Testis (tissue), 3 donors: ENCODE results near the gene NTF3. TPM values are rescaled to one million over a fixed set of nuclear protein-coding genes. Genes with fewer than 3 reads are reported as not detected.

Experiments used
- DNase-seq: peaks from one replicate; pipeline ENCODE4 v3.0.0-alpha.2; 2019
- H3K27ac ChIP-seq, 2 donors: fragments of 200-600 bp; sonication (generic); one replicate each; pipeline ENCODE4 v1.5.1; 2019
- H3K27me3 ChIP-seq: fragments of 200-600 bp; sonication (generic); one replicate; pipeline ENCODE4 v1.5.1; 2019
- H3K36me3 ChIP-seq: fragments of 200-600 bp; sonication (generic); one replicate; pipeline ENCODE4 v1.5.1; 2017; ENCODE audit warnings: low read depth; ENCODE audit errors: missing control alignments
- H3K4me1 ChIP-seq: fragments of 200-600 bp; sonication (generic); one replicate; pipeline ENCODE4 v1.5.1; 2019
- H3K4me3 ChIP-seq, 2 donors: fragments of 200-600 bp; sonication (generic); one replicate each; pipeline ENCODE4 v1.5.1; 2017 to 2019
- H3K9me3 ChIP-seq: fragments of 200-600 bp; sonication (generic); one replicate; pipeline ENCODE4 v1.5.1; 2017
- CTCF ChIP-seq, 3 experiments: fragments of 450-650 bp in 2 of 3; fragments of 200-600 bp in 1 of 3; sonication (generic) in 1 of 3; IDR thresholded peaks; one replicate each; pipeline ENCODE4 v1.5.1; 2016 to 2019; ENCODE audit warnings: antibody characterized with exemption in 3 of 3, mild to moderate bottlenecking in 2 of 3, moderate library complexity in 1 of 3
- POLR2A ChIP-seq: fragments of 450-650 bp; IDR thresholded peaks from one replicate; pipeline ENCODE4 v1.6.1; 2017; ENCODE audit warnings: antibody characterized with exemption, mild to moderate bottlenecking, moderate library complexity
- WGBS, 2 donors: methylation state at CpG; one replicate each; pipeline ENCODE4 v1.1.5; 2018; 5-methylcytosine and 5-hydroxymethylcytosine counted together
- intact Hi-C: fragments of 100-400 bp; cut with DNase I; formaldehyde crosslinking; loops from one replicate; pipeline ENCODE4 v1.15.1; 2023; ENCODE audit warnings: low total_unique reads
- polyA plus RNA-seq: library from polyadenylated mRNA; stranded (reverse); fragments of 350-450 nt; fragmentation: Illumina TruSeq; extraction: RNeasy Lipid Tissue Mini Kit (QIAGEN cat#74804); gene quantifications from one replicate; pipeline ENCODE4 v1.2.3, GENCODE V29; 2014; ENCODE audit warnings: low read depth, low replicate concordance; ENCODE audit not compliant: insufficient read depth
- total RNA-seq, 2 donors: library from RNA; depleted of rRNA; stranded (reverse); fragments of >200 nt; gene quantifications; one replicate each; pipeline ENCODE4 v1.2.3, GENCODE V29; 2016

Gene NTF3
- total and polyA plus RNA-seq, 3 donors from 2014 or later: 1.1 to 2.2 (median 1.4) TPM

GRCh38 chr12:5447320-5447719 lies 15.4 kb downstream of the NTF3 start:
- Histone ChIP-seq H3K9me3 (no peaks in the 10 kb centered on the region), H3K4me1 (peaks cover 5% of the 10 kb centered on the region), H3K27me3 (no peaks in the 10 kb centered on the region), H3K27ac (no peak overlapping the region), H3K4me3 (no peak overlapping the region), H3K36me3 (no peaks in the 10 kb centered on the region)
- DNase-seq: no peak
- no peak for TF ChIP-seq POLR2A
- no peak for TF ChIP-seq CTCF (IDR thresholded peaks at IDR 0.05)
- intact Hi-C loops: no loop called here
- 87 to 89% methylated on average over 5 of the region's 5 CpGs for WGBS, 2 donors

GRCh38 chr12:5451251-5451650 lies 19.3 kb downstream of the NTF3 start:
- DNase-seq: no peak
- Histone ChIP-seq H3K36me3 (no peaks in the 10 kb centered on the region), H3K4me3 (no peak overlapping the region), H3K27ac (no peak overlapping the region), H3K9me3 (no peaks in the 10 kb centered on the region), H3K27me3 (no peaks in the 10 kb centered on the region), H3K4me1 (peaks cover 5% of the 10 kb centered on the region)
- TF ChIP-seq POLR2A: no peak
- no peak for TF ChIP-seq CTCF (IDR thresholded peaks at IDR 0.05)
- 81 to 85% methylated on average over 1 of the region's 1 CpG for WGBS, 2 donors
- intact Hi-C loops: no loop called here

- WGBS, 2 donors: 88 to 92% methylated on average over 9 of the region's 9 CpGs
- no peak overlapping the region for H3K27ac ChIP-seq
- intact Hi-C loops: no loop called here
- H3K4me3 ChIP-seq: no peak overlapping the region
- no peaks in the 10 kb centered on the region for H3K36me3 ChIP-seq
- DNase-seq: no peak
- no peaks in the 10 kb centered on the region for H3K9me3 ChIP-seq
- peaks cover 5% of the 10 kb centered on the region for H3K4me1 ChIP-seq
- H3K27me3 ChIP-seq: no peaks in the 10 kb centered on the region
- TF ChIP-seq CTCF (IDR thresholded peaks at IDR 0.05) (no peak), POLR2A (no peak)
Measured at GRCh38 chr12:5452569-5452968, 20.7 kb downstream of the NTF3 start.

GRCh38 chr12:5453466-5453865 lies 21.6 kb downstream of the NTF3 start:
- TF ChIP-seq CTCF (IDR thresholded peaks at IDR 0.05): no peak
- no peak for TF ChIP-seq POLR2A
- Histone ChIP-seq H3K27ac (no peak overlapping the region), H3K4me1 (peaks cover 5% of the 10 kb centered on the region), H3K9me3 (no peaks in the 10 kb centered on the region), H3K36me3 (no peaks in the 10 kb centered on the region), H3K27me3 (no peaks in the 10 kb centered on the region), H3K4me3 (no peak overlapping the region)
- 60 to 70% methylated on average over 5 of the region's 5 CpGs for WGBS, 2 donors
- DNase-seq: no peak
- intact Hi-C loops: no loop called here

GRCh38 chr12:5455045-5455444 lies 23.1 kb downstream of the NTF3 start:
- H3K27ac ChIP-seq: no peak overlapping the region
- H3K27me3 ChIP-seq: no peaks in the 10 kb centered on the region
- DNase-seq: no peak
- no peaks in the 10 kb centered on the region for H3K4me1 ChIP-seq
- no peak for TF ChIP-seq CTCF (IDR thresholded peaks at IDR 0.05)
- TF ChIP-seq POLR2A: no peak
- H3K36me3 ChIP-seq: no peaks in the 10 kb centered on the region
- WGBS, 2 donors: 87 to 90% methylated on average over 8 to 11 of the region's 11 CpGs
- intact Hi-C loops: no loop called here
- H3K9me3 ChIP-seq: no peaks in the 10 kb centered on the region
- H3K4me3 ChIP-seq: no peak overlapping the region
